HTERT RPE-1 (cell line): ENCODE data around the gene HMGCR.

Experiments
- in situ Hi-C: fragments of 300-500 bp; cut with MboI; formaldehyde crosslinking; loops from 4 replicates; pipeline ENCODE4 v1.14.3; 2020; ENCODE audit warnings: low sequenced_read_pairs

HMGCR gene

DNA sequence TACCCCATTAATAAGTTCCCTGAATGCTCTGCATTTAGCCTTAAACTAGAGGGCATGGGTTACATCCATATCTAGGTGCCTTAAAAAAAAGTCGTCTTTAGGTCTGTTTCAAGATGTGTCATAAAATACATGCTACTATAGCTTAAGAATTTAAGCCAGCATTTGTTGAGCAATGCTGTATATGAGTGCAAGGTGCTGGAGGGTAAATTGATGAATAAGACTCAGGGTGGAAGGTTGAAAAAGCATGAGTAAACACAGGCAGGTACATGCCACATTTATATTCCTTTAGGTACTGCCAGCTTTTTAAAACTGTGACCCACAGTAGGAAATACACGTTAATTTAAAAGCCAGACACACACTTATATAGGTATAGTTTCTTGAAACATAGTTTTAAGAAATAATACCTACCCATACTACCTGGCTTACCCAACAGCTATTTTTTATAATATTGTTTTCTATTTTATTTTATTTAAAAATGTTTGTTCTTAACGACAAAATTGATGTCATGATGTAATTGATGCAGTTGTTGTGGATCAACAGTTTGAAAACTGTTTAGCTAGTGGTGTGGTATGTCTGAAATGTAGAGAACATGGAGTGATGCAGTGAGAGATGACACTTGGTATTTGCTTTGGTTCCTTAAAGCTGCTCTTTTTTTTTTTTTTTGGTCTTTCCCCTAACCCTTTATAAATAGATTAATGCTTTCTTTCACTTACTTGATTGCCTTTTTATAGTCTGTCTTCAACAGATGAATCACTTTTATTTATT is 3.9 kb downstream of the HMGCR start:
- in situ Hi-C loops = no loop called here

DNA sequence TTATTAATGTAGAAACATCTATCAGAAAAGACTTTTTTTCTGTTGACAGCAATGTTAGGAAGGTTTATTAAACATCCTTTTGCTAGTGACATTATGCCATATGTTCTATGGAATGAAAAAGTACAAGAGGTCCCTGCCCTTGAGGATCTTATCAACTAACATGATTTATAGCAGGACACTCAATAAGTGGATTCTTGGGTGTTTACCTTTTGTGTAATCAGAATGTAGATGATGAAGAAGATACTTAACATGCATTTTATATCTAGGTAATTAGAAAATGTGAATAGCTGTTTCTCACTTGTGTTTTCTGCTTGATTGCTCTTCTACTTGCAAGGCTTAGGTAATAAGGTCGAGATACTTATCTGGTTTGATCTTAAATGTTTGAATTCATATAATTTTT is 4.9 kb downstream of the HMGCR start:
- in situ Hi-C loops = no loop called here

DNA sequence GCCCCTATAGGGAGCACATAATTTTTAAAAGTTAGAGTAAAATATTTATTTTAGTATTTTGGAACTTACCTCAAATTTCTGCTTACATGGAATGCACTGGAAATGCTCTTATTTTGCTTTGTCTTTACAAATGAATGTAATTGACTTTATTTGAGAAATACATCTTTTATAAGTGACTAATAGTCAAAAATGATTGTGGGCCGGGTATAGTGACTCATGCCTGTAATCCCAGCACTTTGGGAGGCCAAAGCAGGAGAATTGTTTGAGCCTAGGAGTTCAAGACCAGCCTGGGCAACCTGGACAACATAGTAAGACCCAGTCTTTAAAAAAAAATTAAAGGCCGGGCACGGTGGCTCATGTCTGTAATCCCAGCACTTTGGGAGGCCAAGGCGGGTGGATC is 5.8 kb downstream of the HMGCR start:
- in situ Hi-C loops = no loop called here

DNA sequence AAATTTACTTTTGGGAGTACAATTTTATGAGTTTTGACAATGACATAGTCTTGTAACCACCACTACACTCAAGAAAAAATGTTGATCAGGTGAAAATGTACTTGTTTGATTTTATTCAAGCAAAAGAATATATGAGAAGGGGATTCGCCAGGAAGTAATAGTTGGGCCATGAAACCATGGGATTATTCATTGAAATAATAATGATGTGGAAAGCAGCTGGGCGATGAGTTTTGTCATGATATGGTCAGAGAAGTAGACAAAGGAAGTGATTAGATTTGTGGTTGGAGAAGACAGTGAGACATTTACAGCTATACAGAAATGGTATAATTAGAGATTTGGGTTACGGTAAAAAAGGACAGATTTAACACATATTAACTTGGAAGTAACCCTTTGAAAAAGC is 11.2 kb downstream of the HMGCR start:
- in situ Hi-C loops = no loop called here

DNA sequence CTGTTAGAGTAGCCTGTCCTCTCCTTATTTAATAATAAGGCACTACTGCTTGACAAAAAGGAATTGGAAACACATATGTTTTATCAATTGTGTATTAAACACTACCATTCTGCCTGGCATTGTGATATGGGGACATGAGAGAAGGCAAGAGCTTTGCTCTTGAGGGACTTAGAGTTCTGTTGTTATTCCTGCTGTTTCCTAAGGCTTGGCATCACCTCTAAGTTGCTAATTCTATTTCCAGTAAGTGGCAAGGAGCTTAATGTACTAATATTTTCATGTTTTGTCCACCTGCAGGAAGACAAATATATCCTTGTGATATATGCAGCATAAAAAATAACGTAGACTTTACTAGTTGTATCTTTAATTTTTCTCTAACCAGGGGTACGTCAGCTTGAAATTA is 12.6 kb downstream of the HMGCR start:
- in situ Hi-C loops = no loop called here

DNA sequence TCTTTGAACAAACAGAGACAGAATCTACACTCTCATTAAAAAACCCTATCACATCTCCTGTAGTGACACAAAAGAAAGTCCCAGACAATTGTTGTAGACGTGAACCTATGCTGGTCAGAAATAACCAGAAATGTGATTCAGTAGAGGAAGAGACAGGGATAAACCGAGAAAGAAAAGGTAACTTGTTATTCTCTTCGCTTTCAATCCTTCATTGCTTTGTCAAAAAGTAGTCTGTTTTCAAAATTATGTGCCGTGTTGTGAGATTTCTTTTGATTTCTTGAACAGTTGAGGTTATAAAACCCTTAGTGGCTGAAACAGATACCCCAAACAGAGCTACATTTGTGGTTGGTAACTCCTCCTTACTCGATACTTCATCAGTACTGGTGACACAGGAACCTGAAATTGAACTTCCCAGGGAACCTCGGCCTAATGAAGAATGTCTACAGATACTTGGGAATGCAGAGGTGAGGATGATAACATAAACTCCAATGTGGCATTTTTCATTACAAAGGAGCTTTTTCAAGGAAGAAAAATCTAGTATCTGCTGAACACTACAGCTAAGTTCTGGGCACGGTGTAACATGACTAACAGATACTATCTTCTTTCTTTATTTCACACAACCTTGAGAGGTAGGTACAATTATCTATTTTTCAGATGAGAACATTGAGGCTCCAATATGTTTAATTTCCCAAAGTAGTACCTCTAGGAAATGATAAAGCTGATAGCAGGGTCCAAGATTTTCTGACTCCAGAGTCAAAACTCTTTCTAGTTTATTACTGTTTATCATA is 14.3 kb downstream of the HMGCR start:
- in situ Hi-C loops = no loop called here

DNA sequence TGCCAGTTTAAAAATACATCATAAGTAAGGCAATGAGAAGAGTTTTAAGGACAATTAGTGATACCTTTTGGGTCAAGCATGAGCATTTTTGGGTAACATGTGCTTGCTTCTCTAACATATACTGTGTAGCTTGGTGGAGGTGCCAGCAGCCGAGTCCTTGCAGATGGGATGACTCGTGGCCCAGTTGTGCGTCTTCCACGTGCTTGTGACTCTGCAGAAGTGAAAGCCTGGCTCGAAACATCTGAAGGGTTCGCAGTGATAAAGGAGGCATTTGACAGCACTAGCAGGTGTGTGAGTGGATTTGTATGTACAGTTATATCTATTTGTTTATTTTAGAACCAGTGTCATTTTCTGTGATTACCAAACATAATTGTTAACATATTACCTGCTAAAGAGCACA is 18.2 kb downstream of the HMGCR start:
- in situ Hi-C loops = no loop called here

DNA sequence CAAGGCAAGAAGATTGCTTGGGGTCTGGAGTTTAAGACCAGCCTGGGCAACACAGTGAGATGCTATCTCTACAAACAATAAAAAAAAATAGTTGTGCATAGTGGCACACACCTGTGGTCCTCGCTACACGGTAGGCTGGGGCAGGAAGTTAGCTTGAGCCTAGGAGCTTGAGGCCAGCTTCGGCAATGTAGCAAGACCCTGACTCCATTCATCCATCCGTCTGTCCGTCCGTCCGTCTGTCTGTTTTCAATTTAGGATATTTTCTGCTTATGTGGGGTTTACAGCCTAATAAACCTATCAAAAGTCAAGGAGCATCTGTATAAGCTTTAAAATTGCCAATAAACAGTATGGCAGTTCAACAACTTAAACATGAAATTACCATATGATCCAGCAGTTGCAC is 19.7 kb downstream of the HMGCR start:
- in situ Hi-C loops = no loop called here

DNA sequence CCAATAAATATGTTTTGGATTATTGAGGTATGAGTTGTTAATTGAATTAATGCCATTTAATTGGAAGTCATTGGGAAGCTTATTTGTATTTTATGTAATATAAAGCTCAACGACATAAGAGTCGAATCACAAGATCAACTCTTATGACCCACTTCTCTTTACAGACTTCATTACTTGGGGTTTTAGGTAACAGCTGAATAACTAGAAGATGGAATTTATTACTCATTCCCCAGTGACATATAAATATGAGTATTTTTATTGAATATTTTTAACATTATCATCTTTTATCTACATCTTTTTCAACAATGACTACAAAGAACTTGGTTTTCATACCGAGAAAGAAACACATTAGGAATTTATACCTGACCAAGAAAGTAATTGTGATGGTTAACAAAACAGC is 21.1 kb downstream of the HMGCR start:
- in situ Hi-C loops = no loop called here

DNA sequence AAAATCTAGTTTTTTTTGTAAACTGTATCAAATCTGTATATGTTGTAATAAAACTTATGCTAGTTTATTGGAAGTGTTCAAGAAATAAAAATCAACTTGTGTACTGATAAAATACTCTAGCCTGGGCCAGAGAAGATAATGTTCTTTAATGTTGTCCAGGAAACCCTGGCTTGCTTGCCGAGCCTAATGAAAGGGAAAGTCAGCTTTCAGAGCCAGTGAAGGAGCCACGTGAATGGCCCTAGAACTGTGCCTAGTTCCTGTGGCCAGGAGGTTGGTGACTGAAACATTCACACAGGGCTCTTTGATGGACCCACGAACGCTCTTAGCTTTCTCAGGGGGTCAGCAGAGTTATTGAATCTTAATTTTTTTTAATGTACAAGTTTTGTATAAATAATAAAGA is 24.3 kb downstream of the HMGCR start:
- in situ Hi-C loops = no loop called here

DNA sequence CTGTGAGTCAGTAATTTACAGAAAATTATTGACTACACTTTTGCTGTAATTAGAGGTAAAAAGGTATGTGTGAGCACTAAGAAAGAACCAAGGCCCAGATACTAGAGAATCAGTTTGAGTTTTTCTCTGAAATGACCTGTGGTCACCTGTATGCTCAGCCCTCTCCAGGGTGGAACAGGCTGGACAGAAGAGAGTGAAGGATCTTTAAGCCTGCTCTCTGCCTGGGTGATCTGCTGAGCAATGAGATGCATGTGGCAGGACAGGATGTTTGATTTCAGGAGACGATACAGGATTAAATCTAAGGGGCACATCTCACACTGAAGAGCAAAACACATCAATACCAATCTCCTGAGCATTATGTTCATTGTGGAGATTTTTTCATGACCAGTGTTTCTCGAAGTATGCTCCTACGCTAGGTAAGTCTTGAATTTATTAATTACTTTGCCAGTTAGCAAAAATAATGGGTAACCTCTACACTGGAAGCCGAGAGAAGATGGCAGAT is 25.5 kb downstream of the HMGCR start:
- in situ Hi-C loops = no loop called here

DNA sequence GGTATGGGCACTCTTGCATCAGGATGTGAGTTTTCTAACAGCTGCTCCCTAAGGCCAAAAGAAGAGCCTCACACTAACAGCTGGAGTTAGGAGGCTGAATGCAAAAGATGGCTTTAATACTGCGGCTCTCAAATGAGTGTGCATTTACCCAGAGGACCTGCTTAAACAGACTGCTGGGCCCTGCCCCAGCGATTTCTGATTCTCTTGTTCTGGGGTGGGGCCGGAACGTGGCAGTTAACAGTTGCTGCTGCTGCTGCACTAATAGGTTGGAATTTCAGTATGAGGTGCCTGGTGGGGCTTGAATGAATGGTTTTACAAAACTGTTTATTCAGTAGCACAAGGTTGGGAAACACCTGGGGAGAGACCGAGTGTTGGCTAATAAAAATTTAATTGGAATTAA is 26.1 kb downstream of the HMGCR start:
- in situ Hi-C loops = no loop called here

DNA sequence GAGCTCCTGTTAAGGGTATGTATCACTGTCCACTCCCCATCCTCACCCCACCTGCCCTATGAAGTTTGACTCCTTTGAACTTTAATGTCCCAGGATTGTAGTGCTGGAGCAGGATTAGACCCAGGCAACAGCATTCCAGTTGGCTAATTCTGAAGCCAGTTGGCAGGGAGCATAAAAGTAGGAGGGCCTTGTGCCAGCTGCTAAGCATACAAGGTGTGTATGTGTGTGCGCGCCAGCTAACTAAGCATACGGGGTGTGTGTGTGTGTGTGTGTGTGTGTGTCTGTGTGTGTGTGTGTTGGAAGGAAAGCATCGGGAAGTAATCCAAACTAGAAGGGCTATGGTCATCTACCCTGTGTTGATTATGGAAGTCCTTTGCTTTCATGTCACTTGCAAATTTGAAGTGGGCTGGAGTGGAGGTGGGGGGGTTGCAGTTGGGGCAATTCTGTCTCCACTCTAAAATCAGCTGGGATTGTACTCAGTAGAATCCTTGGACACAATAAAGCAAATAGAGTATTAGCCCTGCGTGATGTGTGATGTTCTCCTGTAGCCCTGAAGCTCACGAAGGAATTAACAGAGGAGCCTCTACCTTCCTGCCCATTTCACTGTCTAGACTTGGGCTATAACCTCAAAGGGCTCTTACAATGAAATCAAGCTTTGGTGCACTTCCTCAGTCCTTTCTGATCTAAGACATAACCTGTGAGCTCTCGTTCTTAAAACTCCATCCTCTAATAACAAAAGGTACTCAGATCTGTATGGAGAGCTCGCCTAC is 26.9 kb downstream of the HMGCR start:
- in situ Hi-C loops = no loop called here

DNA sequence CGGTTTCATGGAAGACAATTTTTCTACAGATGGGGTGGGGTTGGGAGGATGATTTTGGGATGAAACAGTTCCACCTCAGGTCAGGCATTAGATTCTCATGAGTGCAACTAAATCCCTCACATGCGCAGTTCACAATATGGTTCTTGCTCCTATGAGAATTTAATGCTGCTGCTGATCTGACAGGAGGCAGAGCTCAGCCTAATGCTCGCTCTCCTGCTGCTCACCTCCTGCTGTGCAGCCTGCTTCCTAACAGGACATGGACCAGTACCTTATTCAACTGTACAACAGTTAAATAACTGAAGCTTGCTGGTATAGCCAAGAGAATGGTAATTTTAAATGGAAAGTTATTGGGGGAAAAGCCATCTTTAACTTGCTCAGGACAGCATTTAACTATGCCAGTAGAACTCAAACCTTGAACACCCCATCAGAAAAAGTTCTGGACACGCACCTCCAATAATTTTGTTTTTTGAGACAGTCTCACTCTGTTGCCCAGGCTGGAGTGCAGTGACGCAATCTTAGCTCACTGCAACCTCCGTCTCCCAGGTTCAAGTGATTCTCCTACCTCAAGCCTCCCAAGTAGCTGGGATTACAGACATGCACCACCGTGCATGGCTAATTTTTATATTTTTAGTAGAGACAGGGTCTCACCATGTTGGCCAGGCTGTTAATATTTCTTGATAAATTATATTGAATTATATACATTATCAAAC is 27.7 kb downstream of the HMGCR start:
- in situ Hi-C loops = no loop called here

DNA sequence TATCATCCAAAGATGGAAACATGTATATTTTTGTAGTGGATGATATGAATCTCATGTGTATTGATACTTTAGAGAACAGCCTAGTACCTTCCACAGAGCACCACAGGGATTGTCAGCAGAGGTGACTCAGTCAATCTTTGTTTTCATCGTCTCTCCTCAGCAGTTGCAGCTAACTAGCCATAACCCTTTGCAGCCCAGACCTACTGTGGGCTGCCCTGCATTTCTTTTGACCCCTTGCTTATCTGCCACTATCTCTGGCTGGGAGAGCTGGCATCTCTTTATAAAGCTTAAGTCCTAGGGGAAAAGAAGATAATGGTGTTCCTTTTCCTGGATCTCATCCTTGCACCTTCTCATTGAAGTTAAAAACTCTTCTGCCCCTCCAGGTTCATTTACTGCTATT is 28.7 kb downstream of the HMGCR start:
- in situ Hi-C loops = no loop called here

DNA sequence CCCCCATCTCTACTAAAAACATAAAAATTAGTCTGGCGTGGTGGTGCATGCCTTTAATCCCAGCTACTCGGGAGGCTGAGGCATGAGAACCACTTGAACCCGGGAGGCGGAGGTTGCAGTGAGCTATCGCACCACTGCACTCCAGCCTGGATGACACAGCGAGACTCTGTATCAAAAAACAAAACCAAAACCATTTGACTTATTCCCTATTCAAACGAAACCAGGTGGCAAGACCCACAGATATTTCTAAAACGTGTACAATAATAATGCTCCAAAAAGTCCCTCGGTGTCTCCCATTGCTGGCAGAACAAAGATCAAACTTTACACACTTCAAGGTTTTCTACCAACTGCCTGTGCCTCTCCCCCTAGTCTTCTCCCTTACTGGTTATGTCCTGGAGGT is 29.8 kb downstream of the HMGCR start:
- in situ Hi-C loops = no loop called here

DNA sequence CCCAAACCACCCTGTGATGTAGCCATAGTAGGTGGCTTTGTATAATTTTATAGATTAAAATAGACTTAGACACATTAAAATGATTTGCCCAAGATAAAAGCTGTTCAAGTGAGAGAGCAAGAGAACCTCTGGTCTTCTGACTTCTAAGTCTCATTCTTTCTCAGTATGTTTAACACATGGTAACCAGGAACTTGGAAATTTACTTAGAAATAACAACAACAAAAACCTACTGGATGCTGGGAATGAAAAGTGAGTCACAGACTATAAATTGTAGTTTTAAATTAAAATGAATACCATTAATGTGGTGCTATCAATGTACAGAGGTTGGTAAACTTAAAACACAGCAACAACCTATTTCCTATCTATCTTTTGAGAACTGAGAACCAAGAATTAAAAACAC is 30.4 kb downstream of the HMGCR start:
- in situ Hi-C loops = no loop called here

DNA sequence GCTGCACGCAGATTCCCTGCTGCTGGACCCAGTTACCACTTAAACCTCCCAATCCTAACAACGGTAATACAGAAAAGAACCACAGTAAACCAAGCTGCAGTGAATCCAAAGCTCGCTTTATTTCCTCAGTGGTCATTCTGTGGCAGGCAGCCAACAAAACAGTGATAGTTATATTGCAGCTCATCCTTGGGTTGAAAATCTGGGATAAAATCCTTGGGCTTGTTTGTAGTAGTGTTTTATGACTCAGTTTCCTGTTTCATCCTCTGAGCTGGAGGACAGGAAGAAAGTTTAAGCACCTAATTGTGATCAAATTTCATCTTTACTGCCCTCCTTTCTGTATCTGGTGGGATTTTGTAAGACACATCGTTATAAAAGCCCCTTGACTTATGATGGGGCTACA is 31.4 kb downstream of the HMGCR start:
- in situ Hi-C loops = no loop called here

DNA sequence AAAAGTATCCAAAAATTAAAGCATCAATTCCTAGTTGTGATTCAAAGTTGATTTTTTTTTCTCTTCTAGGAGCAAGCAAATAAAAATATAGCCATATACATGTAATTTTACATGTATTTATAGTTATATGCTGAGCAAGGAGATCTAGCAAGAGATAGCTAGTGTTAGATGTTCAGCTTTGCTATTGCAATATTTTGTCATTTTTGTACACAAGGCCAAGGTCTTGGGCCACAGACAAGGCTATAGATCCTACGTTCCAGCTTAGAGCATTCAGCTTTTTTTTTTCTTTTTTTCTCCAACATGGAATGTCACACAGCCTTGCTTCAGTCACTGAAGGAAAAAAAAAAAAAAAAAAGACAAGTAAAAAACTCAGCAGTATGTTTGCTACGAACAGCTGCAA is 36.8 kb downstream of the HMGCR start:
- in situ Hi-C loops = no loop called here

DNA sequence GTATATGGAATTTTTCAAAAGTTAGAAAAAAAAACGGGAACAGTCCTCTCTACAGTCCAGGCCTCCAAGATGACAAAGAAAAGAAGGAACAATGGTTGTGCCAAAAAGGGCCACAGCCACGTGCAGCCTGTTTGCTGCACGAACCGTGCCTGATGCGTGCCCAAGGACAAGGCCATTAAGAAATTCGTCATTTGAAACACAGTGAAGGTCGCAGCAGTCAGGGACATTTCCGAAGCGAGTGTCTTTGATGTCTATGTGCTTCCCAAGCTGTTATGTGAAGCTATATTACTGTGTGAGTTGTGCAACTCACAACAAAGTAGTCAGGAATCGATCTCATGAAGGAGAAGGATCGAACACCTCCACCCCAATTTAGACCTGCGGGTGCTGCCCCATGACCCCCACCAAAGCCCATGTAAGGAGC is 37.4 kb downstream of the HMGCR start:
- in situ Hi-C loops = no loop called here

DNA sequence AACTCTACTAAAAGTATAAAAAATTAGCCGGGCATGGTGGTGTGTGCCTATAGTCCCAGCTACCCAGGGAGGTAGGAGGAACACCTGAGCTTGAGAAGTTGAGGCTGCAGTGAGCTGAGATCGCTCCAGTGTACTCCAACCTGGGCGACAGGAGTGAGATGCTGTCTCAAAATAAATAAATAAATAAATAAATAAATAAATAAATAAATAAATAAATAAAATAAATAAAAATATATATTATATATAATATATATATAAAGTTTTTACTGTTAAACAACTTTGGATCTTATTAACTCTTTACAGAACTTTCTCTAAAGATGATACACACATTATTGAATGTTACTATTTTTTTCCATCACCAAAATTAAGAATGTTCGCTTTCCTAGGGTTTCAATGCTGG is 38.4 kb downstream of the HMGCR start:
- in situ Hi-C loops = no loop called here
